ENCODE results near the gene ELP1.

DNA sequence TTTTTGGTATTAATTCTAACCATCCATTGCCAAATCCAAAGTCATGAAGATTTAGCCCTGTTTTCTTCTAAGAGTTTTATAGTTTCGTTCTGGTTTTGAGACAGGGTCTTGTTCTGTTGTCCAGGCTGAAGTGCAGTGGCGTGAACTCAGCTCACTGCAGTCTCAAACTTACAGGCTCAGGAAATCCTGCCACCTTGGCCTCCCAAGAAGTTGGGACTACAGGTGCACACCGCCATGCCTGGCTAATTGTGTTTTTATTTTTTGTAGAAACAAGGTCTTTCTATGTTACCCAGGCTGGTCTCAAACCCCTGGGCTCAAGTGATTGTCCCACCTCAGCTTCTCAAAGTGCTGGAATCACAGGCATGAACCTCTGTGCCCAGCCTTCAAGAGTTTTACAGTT lies 50.8 kb downstream of the ELP1 start:
- no peak for TF ChIP-seq CTCF (IDR thresholded peaks at IDR 0.05)
- TF ChIP-seq POLR2A (IDR thresholded peaks at IDR 0.05): no peak
